Globus pallidus (tissue), 1 donor: Measurements from ENCODE around the gene CLEC11A.

ENCODE experiments used
- DNase-seq: peaks from one replicate; pipeline ENCODE4 v3.0.0-alpha.2; 2015; ENCODE audit warnings: low spot score

The CLEC11A gene

DNA sequence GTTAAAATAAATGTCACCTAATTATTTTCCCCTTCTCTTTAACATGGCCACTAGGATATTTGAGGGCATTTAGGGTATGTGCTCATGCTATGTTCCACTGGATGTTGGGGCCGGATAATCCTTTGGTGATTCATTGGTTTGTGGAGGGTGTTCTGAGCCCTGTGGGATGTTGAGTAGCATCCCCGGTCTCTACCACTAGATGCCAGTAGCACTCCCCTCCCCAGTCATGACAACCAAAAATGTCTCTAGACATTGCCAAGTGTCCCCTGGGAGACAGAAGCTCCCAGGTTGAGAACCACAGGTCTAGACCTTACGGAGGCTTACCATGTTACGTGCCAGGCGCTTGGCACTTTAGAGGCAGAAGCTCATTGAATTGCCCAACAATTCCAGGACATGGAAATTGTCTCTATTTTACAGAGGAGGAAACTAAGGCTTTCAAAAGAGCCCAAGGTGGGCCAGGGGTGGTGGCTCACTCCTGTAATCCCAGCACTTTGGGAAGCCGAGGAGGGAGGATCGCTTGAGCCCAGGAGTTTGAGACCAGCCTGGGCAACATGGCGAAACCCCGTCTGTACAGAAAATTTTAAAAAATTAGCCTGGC lies 17.6 kb upstream of the CLEC11A start:
- DNase-seq, result no peak

DNA sequence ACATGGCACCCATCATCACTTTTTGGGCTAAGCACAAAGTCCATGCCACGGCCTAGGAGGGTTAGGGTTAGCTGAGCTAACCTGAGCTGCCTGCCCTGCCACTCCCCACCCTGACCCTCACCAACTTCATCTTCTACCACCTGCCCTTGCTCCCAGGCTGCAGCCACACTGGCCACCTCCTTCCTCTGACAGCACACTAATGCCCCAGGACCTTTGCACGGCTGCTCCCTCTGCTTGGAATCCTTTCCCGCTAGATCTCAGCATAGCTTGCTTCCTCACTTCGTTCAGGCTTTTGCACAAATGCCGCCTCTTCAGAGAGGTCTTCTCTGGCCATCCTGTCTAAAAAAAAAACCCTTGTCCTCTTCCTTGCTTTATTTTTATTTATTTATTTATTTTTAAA lies 16.8 kb upstream of the CLEC11A start:
- DNase-seq, result no peak

DNA sequence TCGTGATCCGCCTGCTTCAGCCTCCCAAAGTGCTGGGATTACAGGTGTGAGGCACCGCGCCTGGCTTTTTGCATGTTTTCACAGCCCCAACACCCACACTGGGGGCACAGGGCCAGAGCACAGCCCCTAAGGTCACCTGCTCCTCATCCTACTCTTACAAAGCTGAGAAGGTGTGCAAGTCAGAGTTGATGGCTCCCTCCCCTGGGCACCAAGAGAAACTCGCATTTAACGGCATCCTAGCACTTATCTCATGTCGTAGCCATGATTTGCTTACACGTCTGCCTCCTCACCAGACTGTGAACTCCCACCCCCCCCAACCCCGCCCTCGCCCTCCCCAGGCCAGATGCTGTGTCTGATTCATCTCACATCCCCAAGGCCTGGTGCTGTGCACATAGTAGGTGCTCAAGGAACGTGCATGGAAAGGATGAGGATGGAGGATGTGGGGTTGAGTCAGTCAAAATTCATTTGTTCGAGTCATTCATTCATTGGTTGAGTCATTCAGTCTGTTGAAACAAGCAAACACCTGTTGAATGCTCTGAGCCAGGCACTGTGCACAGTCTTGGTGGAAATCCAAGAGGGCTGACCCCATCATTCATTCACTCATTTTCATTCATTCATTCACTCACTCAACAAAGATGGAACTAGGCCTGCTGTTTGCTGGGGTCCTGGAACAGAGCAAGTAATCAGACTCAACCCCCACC lies 14.8 kb upstream of the CLEC11A start:
- DNase-seq, result no peak

DNA sequence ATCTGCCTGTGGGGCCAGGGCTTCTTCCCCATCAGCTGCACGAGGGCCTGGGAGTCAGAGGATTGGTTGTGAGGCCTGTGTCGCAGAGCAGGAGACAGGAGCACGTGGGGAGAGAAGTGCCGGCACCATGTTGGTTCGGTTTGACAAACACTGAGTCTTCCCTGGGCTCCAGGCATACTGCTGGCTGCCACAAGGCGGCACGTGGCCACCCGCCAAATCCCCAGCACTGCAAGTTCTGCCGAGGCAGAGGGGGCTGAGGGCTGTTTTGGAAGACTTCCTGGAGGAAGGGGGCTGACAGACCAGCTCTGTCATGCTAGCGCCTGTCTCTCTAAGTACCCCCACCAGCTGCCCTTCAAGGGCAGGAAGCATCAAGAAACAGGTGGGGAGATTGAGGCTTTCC lies 13.1 kb upstream of the CLEC11A start:
- DNase-seq, result no peak

DNA sequence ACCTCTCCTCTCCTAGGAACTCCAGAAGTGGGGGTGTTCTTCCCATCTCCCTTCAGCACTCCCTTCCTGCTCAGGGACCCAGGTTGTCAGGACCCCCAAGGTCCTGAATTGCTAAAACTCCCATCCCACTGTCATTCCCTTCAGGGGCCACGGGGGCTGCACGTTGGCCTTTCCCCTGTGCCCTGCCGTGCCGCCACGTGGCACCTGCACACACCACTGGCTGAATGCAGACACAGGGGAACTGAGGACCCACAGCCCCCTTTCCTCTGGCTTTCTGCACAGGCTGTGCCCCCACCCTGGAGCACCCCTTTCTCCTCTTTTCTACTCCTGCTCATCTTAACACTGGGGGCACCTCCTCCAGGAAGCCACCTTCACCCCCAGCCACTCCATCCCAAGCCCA lies 12.6 kb upstream of the CLEC11A start:
- DNase-seq, result no peak

DNA sequence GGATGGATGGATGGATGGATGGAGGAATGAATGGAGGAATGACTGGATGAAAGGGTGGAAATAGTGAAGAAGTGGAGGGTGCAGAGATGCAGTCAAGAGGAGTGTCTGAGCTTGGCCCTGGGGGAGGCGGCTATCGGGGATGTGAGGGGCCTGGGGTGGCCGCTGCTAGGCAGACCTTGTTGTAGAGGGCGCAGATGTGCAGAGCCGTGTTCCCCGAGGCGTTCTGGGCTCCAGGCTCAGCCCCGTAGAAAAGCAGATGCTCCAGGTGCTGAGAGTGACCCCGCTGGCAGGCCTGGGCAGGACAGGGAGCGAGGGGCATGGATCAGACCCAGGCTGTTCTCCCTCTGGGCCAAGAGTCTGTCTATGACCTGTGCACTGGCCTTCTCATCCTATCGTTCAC lies 12.0 kb upstream of the CLEC11A start:
- no peak for DNase-seq

DNA sequence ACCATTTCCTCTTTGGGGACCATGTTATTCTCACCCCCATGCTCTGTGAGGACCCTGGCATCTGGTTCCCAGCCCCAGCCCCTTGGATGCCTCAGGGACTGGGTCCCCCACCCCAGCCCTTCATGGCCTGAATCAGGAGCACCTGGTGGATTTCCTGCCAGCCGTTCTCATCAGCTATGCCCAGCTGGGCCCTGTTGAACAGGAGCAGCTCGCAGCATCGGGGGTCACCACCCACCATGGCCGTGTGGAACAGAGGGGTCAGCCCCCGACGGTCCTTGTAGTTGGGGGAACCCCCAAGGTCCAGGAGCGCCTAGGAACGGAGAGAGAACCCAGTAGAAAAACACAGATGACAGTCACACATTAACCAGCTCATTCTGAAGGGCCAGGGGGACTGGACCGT lies 11.4 kb upstream of the CLEC11A start:
- no peak for DNase-seq

DNA sequence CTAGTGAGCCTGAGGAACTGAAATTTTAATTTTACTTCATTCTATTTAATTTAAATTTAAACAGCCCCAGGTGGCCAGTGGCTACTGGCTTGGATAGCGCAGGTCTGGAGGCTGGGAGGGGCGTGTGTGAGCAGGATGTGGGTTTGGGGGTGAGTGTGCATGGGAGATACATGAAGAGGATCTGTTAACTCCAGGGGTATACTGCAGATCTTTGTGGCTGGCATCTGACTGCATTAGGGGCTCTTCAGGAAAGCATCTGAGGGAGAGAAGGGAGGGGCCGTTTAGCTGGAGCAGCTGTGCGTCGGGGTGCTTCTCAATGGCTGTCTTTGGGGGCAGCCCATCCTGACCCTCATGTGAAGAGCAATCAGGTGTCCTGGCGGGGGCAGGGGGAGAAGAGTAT lies 10.3 kb upstream of the CLEC11A start:
- DNase-seq, result no peak

DNA sequence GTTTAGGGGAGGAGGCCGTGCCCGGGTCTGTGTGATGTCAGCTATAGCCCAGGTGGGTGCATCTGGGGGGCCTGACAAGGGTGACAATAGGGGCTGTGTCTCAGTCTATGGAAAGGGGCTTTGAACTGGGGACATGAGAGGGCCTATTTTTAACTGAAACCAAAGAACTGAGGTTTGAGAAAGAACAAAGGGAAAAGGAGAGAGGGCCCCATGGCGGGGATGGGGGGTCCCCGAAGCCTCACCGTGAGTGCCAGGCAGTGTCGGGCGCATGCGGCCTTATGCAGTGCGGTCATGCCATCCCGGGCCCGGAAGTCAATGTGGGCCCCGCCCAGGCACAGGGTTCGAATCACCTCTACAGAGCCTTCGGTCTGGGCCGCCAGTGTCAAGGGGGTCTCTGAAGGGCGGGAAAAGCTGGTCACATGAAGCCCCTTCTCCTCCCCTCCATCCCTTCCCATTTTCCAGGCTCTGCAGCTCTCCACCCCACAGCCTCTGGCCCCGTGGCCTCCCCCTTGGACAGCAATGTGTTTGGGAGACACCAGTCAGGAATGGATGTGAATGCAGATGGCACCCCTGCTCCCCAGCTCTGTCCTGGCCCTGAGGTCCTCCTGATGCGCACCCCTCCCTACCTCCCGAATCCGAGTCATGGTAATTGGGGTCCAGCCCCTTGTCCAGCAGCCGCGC lies 9.5 kb upstream of the CLEC11A start:
- no peak for DNase-seq

DNA sequence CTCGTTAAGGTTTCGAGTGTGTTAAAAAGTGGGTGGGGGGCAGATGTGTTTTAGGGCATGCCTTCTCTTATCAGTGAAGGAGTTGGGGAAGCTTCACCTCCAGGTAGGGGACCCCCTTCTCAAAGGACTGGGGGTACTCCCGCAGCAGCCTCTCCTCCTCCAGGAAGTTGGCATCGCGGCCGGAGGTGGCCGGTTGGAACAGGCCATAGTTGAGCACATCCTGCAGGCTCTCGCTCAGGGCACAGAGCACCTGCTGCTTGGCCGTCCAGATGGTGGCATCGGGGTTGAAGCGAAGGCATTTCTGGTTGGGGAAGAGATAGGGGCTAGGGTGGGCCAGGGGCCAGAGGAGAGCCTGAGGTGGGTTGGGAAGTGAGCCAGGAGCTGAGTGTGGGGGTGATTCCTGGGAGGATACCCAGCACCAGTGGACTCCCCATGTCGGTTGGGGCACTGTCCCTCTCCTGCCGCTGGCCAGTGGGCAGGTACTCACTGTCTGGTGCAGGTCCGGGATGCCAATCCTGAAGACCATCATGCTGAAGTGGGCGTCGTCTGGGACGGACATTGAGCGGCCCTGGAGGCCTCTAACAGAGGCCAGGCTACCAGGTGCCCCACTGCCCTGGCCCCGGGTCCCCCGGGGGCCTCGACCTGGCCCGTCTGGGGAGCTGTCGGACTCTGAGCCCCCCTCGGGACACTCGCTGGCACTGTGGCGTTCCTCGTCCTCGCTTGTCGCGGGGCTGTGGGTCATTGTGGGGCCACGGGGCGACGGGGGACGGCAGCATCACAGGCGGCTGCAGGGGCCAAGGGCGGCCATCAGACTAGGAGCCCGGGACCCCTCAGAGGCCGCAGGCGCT lies 6.8 kb upstream of the CLEC11A start:
- DNase-seq, result no peak

DNA sequence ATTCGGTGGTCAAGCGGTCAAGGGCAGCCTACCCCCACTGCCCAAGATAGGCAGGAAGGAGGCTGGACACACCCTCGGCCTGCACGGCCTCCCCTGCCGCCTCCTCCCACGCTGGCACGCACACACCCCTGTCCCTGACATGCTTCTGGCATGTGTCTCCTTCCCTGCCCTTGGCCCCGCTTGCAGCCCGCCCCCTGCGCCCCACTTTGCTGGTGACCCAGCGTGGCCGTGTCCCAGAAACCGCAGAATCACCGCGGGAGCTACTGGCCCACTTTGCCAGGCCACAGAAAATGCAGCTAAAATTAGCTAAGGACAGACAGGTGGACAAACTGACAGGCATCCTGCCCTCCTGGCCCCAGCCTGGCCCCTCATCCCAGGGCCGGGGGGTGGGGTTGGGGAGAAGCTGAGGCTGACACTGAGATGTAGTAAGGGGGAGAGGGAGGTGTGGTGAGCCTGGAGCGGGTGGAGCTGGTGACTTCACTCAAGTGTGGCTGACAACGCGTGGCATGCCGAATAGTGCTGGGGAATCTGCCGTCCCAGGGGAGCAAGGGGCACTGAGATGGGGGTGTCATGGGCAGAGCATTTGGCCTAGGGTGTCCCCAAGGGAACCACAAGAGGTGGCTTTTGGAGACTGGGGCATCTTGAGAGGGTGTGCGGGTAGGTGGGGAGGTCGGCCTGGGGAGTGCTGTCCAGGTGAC lies 6.0 kb upstream of the CLEC11A start:
- no peak for DNase-seq

DNA sequence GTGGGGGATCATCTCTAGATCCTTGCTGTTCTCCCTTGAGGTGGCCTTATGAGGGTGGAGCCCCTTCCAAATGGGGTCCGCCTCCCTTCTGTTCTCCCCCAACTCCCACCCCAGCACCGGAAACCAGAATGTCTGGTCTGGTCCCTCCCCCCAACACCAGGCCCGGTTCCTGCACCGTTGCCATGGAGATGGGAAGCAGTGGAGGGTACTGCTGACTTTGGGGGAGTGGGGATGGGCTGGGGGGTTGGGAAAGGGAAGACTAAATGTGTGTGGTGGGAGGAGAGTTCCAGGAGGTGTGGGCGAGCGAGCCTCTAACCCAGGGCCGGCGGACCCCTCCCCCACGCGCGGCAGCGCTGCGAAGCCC lies 5.3 kb upstream of the CLEC11A start:
- DNase-seq, result no peak

DNA sequence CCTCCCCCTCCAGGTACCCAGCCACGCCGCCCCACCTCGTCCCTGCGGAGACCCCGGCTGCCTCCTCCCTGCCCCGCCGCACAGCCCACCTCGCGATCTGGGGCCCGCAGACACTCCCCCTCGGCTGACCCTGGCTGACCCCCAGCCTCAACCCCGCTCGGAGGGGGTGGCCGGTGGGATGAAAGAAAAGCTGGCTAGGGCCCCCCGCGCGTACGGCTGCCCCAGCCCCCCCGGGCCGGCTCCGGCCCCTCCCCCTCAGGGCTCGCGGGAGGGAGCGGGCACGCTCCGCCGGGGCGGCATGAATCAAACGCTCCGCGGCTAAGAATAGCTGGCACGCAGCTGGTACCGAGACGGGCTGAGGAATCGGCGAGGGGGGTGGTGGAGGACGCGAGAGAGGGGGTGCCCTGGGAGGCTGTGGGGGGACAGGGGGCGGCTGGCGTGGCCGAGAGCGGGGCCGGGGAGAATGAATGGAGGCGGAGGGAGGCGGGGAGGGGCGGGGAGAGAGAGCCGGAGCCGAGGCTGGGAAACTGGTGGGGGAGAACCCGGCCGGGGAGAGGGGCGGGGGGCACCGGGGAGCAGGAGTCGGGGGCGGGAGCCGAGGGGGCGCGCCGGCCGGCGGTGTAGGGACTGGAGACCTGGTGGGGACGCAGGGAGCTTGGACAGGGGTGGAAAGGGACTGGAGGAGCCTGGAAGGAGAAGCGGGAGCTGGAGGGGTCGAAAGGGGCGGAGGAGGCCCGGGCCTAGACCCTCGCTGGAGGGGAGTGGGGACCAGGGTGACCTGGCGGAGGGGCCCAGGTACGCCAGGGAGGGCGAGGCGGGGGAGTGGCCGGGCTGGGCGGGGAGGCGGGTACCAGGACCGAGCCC lies 4.7 kb upstream of the CLEC11A start:
- DNase-seq, result no peak

DNA sequence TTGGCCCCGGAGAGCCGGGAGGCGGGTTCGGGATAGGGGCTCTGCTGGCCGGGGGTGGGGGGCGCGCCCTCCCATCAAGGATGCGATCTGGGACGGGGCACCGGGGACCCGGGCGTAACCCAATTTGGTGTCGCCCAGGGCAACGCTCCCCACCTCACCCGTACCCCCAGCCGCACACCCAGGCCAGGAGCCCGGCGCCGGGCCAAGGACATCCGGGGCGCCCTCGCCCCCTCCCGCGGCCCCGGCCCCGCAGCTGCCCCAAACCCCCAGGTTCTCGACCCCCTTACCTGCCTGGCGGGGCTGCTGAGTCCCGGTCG lies 4.1 kb upstream of the CLEC11A start:
- DNase-seq, result no peak

DNA sequence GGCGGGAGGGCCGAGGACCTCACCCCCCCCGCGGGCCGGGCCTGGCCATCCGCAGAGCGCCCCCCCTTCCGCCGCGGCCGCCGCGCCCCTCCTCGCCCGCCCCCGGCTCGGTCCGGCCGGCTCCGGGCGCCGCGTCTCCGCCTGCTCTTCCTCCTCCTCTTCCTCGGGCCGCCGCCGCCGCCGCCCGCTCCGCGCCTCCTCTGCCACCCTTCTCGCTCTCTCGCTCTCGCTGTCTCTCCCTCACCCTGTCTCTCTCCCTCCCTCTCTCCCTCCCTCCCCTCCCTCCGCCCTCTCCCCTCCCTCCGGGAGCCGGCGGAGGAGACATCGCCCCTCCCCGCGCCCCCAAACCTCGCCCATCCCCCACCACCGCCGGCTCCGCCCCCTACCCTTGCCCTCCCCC lies 3.6 kb upstream of the CLEC11A start, which contains the start of gene SHANK1:
TSS of gene SHANK1 (minus strand) at position 237 of the 400 bp plus-strand sequence. CDS start 2,883 bp downstream, outside the sequence.
- no peak for DNase-seq

DNA sequence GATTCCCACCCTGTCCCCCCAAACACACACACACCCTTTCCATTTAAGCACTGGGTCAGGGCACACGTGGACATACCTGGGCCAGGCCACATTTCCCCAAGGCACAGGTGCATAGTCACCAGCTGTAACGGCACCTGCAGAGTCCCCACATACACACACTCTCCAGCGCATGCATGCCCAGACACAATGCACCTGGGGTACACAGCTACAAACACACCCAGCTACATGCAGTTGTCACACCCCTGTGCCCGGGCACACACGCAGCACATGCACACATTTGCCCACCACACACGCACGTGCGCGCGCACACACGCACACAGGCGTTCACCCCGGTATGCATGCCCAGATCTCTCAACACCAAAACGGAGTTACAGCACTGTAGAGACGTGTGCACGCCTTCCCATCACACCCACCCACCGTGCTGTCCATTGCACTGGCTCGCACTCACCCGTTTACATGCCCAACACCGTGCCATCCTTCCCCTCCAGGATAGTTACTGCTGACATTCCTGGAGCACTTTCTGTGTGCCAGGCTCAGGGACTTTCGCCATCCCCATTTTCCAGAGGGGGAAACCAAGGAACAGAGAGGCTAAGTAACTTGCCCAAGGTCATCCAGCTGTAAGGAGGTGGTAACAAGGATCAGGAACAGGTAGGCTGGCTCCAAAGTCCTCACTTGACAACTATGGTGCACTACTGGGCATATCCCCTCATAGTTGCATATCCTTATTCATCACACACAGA lies 2.8 kb upstream of the CLEC11A start:
- no peak for DNase-seq

DNA sequence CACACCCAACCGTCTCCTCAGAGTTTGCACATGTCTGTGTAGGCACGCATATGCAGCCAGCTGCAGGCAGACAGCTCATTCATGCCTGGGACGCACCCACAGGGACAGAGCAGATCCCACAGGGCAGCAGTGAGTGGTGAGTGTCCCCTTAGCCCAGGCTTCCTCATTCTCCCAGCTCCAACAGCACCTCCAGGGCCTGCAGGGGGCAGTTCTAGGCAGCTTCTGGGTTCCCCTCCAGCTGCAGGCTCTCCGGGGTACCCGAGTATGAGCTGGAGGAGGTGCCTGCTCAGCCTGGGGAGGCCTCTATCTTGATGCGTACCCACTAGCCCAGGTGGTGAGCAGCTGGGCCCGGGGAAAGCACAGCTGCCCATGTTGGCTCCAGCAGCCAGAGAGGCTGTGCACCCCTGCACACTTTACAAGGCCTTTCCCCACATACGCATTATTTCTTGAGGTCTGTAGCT lies 2.2 kb upstream of the CLEC11A start:
- DNase-seq, result no peak

DNA sequence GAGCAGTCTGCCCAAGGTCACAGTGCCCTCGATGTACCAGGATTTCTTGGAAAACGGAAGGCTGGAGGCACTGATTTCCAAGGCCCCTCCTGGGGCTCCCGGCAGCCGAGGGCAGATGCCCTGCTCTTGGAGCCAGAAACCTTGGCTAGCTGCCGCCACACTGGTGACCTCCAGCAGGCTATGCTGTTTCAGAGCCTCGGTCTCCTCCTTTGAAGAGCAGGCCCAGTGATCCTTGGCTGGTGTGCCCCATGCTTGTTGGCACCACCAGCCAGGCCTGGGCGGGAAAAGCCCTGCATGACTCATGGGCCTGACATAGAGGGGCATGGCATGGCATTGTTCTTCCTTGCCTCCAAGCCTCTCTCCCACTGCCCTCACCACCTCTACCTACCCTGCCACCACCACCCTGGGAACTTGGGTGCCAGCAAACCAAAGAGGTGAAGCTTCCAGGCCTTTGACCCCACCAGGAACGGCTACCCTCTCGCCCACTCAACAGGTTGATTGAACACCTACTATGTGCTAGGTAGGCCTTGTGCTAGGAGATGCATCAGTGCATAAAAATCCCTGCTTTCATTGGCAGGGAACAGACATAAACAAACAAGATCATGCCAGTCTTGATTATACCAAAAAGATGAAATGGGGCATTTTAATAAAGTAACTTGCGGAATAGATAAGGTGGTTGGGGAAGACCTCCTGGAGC lies 1.6 kb upstream of the CLEC11A start:
- no peak for DNase-seq

DNA sequence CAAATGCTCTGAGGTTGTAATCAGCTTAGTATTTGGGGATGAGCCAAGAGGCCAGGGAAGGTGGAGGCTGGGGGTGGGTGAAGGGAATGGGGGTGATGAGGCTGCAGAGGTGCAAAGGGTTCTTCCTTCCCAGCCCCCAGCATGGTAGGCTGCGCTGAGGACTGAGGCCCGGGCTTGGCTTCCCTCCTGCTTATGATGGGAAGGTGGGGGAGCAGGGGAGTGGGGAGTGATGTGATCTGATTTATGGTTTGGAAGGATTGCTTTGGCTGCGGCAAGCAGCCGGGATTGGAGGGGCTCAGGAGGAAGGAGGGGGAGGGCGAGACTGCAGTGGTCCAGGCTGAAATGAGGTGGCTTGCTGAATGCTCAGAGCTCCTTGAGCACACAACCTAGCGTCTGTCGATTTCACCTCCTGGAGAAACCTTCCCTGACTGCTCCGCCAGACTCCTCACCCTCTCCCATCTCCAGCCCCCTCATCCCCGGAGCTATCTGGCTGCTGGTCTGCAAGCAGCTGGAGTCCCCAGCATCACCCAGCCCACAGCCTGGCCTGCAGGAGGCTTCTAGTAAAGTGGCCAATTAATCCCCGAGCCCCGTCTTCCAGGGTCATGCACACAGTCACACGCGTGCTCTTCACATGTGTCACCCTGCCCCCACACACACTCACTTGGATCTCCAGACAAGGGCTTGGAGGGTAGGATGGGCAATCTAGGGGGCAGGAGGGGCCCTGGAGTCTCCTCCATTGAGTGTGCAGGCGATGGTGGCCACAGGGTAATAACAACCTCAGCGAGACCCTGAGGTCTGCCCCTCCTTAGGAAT lies 757 bp upstream of the CLEC11A start:
- no peak for DNase-seq
